Adrenal gland (tissue), 5 donors: ENCODE data around the gene DCP2.

ENCODE experiments used
- POLR2A ChIP-seq, 2 donors: fragments of 450-650 bp; IDR thresholded peaks; one replicate each; pipeline ENCODE4 v1.6.1; 2017; ENCODE audit warnings: antibody characterized with exemption in 2 of 2, mild to moderate bottlenecking in 2 of 2, moderate library complexity in 1 of 2
- TF ChIP-seq, protein P1 (sequence below), 6 experiments: fragments of 450-650 bp in 4 of 6; fragments of 200-600 bp in 2 of 6; sonication (generic) in 1 of 6; IDR thresholded peaks; 1 replicate in 5 of 6; 2 replicates in 1 of 6; pipeline versions ENCODE4 v1.5.1 to v1.8.0; 2016 to 2021; ENCODE audit warnings: antibody characterized with exemption in 6 of 6, mild to moderate bottlenecking in 2 of 6, moderate library complexity in 1 of 6
- donor health status: DM: no; HTN: no; CAD: no.

DNA sequence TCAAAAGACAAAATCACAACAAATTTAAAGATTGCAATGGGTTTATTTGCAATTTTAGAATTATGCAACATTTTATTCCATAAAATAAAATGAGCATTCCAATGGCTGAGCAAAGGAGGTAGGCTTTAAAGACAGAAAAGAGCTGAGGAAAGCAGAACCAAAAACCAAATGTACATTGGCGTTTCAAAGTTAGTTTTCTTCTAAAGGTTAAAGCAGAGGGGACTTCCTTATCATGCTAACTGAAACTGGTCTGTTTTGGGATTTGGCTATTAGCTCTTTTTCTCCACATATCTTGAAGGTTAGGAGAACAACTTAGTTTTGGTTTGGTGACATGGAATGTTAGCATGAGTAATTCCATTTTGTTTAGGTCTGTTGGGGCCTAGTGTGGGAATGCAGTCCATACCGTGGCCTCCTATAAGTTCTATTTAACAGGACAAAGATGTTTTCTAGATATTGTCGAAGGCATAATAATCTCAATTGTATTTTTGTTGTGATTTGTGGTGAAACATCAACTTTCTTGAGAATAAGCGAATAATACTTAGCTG, 20.3 kb downstream of the DCP2 start:
- no peak for TF ChIP-seq POLR2A (IDR thresholded peaks at IDR 0.05)
- TF ChIP-seq, protein P1, sequence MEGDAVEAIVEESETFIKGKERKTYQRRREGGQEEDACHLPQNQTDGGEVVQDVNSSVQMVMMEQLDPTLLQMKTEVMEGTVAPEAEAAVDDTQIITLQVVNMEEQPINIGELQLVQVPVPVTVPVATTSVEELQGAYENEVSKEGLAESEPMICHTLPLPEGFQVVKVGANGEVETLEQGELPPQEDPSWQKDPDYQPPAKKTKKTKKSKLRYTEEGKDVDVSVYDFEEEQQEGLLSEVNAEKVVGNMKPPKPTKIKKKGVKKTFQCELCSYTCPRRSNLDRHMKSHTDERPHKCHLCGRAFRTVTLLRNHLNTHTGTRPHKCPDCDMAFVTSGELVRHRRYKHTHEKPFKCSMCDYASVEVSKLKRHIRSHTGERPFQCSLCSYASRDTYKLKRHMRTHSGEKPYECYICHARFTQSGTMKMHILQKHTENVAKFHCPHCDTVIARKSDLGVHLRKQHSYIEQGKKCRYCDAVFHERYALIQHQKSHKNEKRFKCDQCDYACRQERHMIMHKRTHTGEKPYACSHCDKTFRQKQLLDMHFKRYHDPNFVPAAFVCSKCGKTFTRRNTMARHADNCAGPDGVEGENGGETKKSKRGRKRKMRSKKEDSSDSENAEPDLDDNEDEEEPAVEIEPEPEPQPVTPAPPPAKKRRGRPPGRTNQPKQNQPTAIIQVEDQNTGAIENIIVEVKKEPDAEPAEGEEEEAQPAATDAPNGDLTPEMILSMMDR (IDR thresholded peaks at IDR 0.05), result no peak
